Measurements from ENCODE around the gene ATXN7L2.

ATXN7L2 gene

GRCh38 chr1:109539676-109540075 lies 56.0 kb downstream of the ATXN7L2 start, which contains the start of gene GPR61:
Gene GPR61 (plus strand): TSS chr1:109539872. CDS start chr1:109543023, 3,151 bp downstream.
- H3K4me3 ChIP-seq (ENCODE audit: low read depth, low read length), result no peak within 1 kb of the TSS
- no peaks in the 10 kb centered on the region for H3K36me3 ChIP-seq
- no peaks in the 10 kb centered on the region for H3K27me3 ChIP-seq (ENCODE audit: insufficient read depth, low read depth, severe bottlenecking)
- no peak for TF ChIP-seq CTCF (IDR thresholded peaks at IDR 0.05; ENCODE audit: low read depth, low read length)
- DNase-seq, result no peak
- H3K27ac ChIP-seq, result no peak within 1 kb of the TSS; the same call in 1 of the 2 replicates
- H3K9me3 ChIP-seq (ENCODE audit: severe bottlenecking), result no peaks in the 10 kb centered on the region

GRCh38 chr1:109541102-109541501 lies 57.4 kb downstream of the ATXN7L2 start:
- DNase-seq, result no peak
- TF ChIP-seq CTCF (IDR thresholded peaks at IDR 0.05; ENCODE audit: low read depth, low read length), result no peak
- H3K27ac ChIP-seq, result no peak overlapping the region
- H3K36me3 ChIP-seq, result no peaks in the 10 kb centered on the region
- H3K4me3 ChIP-seq (ENCODE audit: low read depth, low read length), result no peak overlapping the region
- H3K27me3 ChIP-seq (ENCODE audit: insufficient read depth, low read depth, severe bottlenecking), result no peaks in the 10 kb centered on the region
- no peaks in the 10 kb centered on the region for H3K9me3 ChIP-seq (ENCODE audit: severe bottlenecking)

Data from WERI-Rb-1 (cell line).